ENCODE data around the gene PEDS1. TPM values are rescaled to one million over a fixed set of nuclear protein-coding genes. Genes with fewer than 3 reads are reported as not detected.
A peak's percentile ranks its signal among the peaks of the same experiment; 100 is the strongest.

PEDS1 gene
- total RNA-seq, 1 experiment from 2014 or later: 37.7 TPM

GRCh38 chr20:50120935-50121693, 32.4 kb downstream of the PEDS1 start:
- H3F3A ChIP-seq (ENCODE audit: insufficient read depth, low read depth): peaks cover 38% of the 10 kb centered on the region
- intact Hi-C loops (cut with micrococcal nuclease; ENCODE audit: unreplicated experiment): loop anchor here (1.0 to 2.0 kb wide), 4 partner anchors 24 to 58 kb away; no protein-coding TSS in a partner anchor
- H3K79me2 ChIP-seq (ENCODE audit: low read depth): no peaks in the 10 kb centered on the region
- H3K4me3 ChIP-seq: no peak overlapping the region
- H3K36me3 ChIP-seq (ENCODE audit: low read depth): peaks cover 12% of the 10 kb centered on the region; the same call in 1 of the 2 replicates
- no peaks in the 10 kb centered on the region for H3K9me2 ChIP-seq (ENCODE audit: insufficient read depth)
- H3K4me1 ChIP-seq (replicated peaks; ENCODE audit: insufficient read depth): peaks cover 11% of the 10 kb centered on the region
- CTCF ChIA-PET: interaction anchor here (0.6 to 3.3 kb wide), 12 partner anchors 17 to 515 kb away, joined by 3 to 32 read pairs (median 6); partner anchors contain the start of gene PEDS1
- POLR2A ChIA-PET (ENCODE audit: unreplicated experiment): no interaction called here
- no peak overlapping the region for H3K27ac ChIP-seq
- no peaks in the 10 kb centered on the region for H3K27me3 ChIP-seq (ENCODE audit: insufficient read depth, low read depth)
- no peak overlapping the region for H3K4me2 ChIP-seq
- H4K20me1 ChIP-seq (ENCODE audit: insufficient read depth): no peaks in the 10 kb centered on the region
- TF ChIP-seq EZH2 (IDR thresholded peaks at IDR 0.05; ENCODE audit: low read depth) (no peak), CTCF (conservative IDR thresholded peaks at IDR 0.05) (peak; percentile 90)
- no peaks in the 10 kb centered on the region for H3K9me3 ChIP-seq (ENCODE audit: insufficient read depth, low read depth)
- TSS peak; percentile 3 for BruUV-seq (replicated peaks)
- DNase-seq: peak; percentile 66 to 72
- H2AFZ ChIP-seq: no peak overlapping the region

GRCh38 chr20:50118203-50118602, 35.3 kb downstream of the PEDS1 start:
- no peaks in the 10 kb centered on the region for H3K9me2 ChIP-seq (ENCODE audit: insufficient read depth)
- no peak overlapping the region for H3K4me2 ChIP-seq
- no peak overlapping the region for H2AFZ ChIP-seq
- POLR2A ChIA-PET (ENCODE audit: unreplicated experiment): no interaction called here
- H3K79me2 ChIP-seq (ENCODE audit: low read depth): peaks cover 21% of the 10 kb centered on the region; the same call in 1 of the 2 replicates
- intact Hi-C loops (cut with micrococcal nuclease; ENCODE audit: unreplicated experiment): no loop called here
- no peaks in the 10 kb centered on the region for H4K20me1 ChIP-seq (ENCODE audit: insufficient read depth)
- H3F3A ChIP-seq (ENCODE audit: insufficient read depth, low read depth): peaks cover 31% of the 10 kb centered on the region
- no peak for TF ChIP-seq EZH2 (IDR thresholded peaks at IDR 0.05; ENCODE audit: low read depth)
- CTCF ChIA-PET: no interaction called here
- H3K9me3 ChIP-seq (ENCODE audit: insufficient read depth, low read depth): no peaks in the 10 kb centered on the region
- no peak overlapping the region for H3K27ac ChIP-seq
- H3K4me1 ChIP-seq (replicated peaks; ENCODE audit: insufficient read depth): peaks cover 22% of the 10 kb centered on the region
- H3K36me3 ChIP-seq (ENCODE audit: low read depth): no peaks in the 10 kb centered on the region
- no peak for DNase-seq
- no peaks in the 10 kb centered on the region for H3K27me3 ChIP-seq (ENCODE audit: insufficient read depth, low read depth)
- no peak overlapping the region for H3K4me3 ChIP-seq
- BruUV-seq (replicated peaks): no TSS peak

GRCh38 chr20:50116368-50116999, 37.0 kb downstream of the PEDS1 start:
- no peak for DNase-seq
- H3K9me2 ChIP-seq (ENCODE audit: insufficient read depth): no peaks in the 10 kb centered on the region

More at GRCh38 chr20:50116368-50116999, 37.0 kb downstream of the PEDS1 start:
- Histone ChIP-seq H4K20me1 (ENCODE audit: insufficient read depth) (peaks cover 4% of the 10 kb centered on the region), H3K27ac (peak overlapping the region; percentile 6; the same call in 1 of the 2 replicates), H2AFZ (peak overlapping the region; percentile 96), H3K79me2 (ENCODE audit: low read depth) (peaks cover 36% of the 10 kb centered on the region), H3K27me3 (ENCODE audit: insufficient read depth, low read depth) (no peaks in the 10 kb centered on the region), H3K9me3 (ENCODE audit: insufficient read depth, low read depth) (no peaks in the 10 kb centered on the region), H3K4me1 (replicated peaks; ENCODE audit: insufficient read depth) (peaks cover 26% of the 10 kb centered on the region), H3K36me3 (ENCODE audit: low read depth) (no peaks in the 10 kb centered on the region), H3F3A (ENCODE audit: insufficient read depth, low read depth) (peaks cover 19% of the 10 kb centered on the region; the same call in 1 of the 2 replicates), H3K4me3 (peak overlapping the region; percentile 73), H3K4me2 (peak overlapping the region; percentile 89)
- TSS peak; percentile 66 for BruUV-seq (replicated peaks)
- intact Hi-C loops (cut with micrococcal nuclease; ENCODE audit: unreplicated experiment): no loop called here
- POLR2A ChIA-PET (ENCODE audit: unreplicated experiment): interaction anchor here (0.5 to 1.2 kb wide), 5 partner anchors 37 to 647 kb away, joined by 4 to 14 read pairs (median 5); partner anchors contain the start of gene PEDS1
- TF ChIP-seq CTCF (conservative IDR thresholded peaks at IDR 0.05): no peak
- no peak for TF ChIP-seq EZH2 (IDR thresholded peaks at IDR 0.05; ENCODE audit: low read depth)
- CTCF ChIA-PET: interaction anchor here (0.5 to 2.2 kb wide), 5 partner anchors 36 to 501 kb away, joined by 3 to 16 read pairs (median 3); partner anchors contain the start of gene PEDS1

All from PC-9 (cell line).